ENCODE data around the gene PPP1R18. TPM values are rescaled to one million over a fixed set of nuclear protein-coding genes. Genes with fewer than 3 reads are reported as not detected.

Gene PPP1R18
- total RNA-seq, 1 donor from 2014 or later, result 23.5 TPM

GRCh38 chr6:30644769-30645168 lies 41.7 kb downstream of the PPP1R18 start:
- H3K36me3 ChIP-seq (ENCODE audit: control insufficient read depth in 3 of 3, insufficient read depth in 3 of 3, low read length in 3 of 3), result peaks cover 18 to 36% (median 24%) of the 10 kb centered on the region in 3 donors

GRCh38 chr6:30643656-30644055 lies 42.8 kb downstream of the PPP1R18 start:
- H3K36me3 ChIP-seq (ENCODE audit: control insufficient read depth in 3 of 3, insufficient read depth in 3 of 3, low read length in 3 of 3), result peaks cover 13 to 31% (median 24%) of the 10 kb centered on the region in 3 donors
- no peak overlapping the region for H3K27ac ChIP-seq (ENCODE audit: low read depth, low read length)
- H3K4me1 ChIP-seq (ENCODE audit: control insufficient read depth in 3 of 3, insufficient read depth in 3 of 3, low read length in 3 of 3), result peaks cover 14 to 23% (median 14%) of the 10 kb centered on the region in 3 donors
- no peak overlapping the region for H3K9ac ChIP-seq (ENCODE audit: low read depth in 1 of 3, low read length in 3 of 3)
- H3K9me3 ChIP-seq (ENCODE audit: control insufficient read depth in 3 of 3, low read length in 3 of 3), result no peaks in the 10 kb centered on the region
- no peaks in the 10 kb centered on the region for H3K27me3 ChIP-seq (ENCODE audit: control insufficient read depth in 3 of 3, insufficient read depth in 3 of 3, low read length in 3 of 3)
- no peak overlapping the region for H3K4me3 ChIP-seq (ENCODE audit: low read length in 3 of 3)

More at GRCh38 chr6:30644769-30645168, 41.7 kb downstream of the PPP1R18 start:
- Histone ChIP-seq H3K27me3 (ENCODE audit: control insufficient read depth in 3 of 3, insufficient read depth in 3 of 3, low read length in 3 of 3) (no peaks in the 10 kb centered on the region), H3K4me1 (ENCODE audit: control insufficient read depth in 3 of 3, insufficient read depth in 3 of 3, low read length in 3 of 3) (peaks cover 14 to 23% (median 14%) of the 10 kb centered on the region in 3 donors), H3K4me3 (ENCODE audit: low read length in 3 of 3) (no peak overlapping the region), H3K9ac (ENCODE audit: low read depth in 1 of 3, low read length in 3 of 3) (no peak overlapping the region), H3K9me3 (ENCODE audit: control insufficient read depth in 3 of 3, low read length in 3 of 3) (no peaks in the 10 kb centered on the region), H3K27ac (ENCODE audit: low read depth, low read length) (no peak overlapping the region)

- no peaks in the 10 kb centered on the region for H3K27me3 ChIP-seq (ENCODE audit: control insufficient read depth in 3 of 3, insufficient read depth in 3 of 3, low read length in 3 of 3)
- no peaks in the 10 kb centered on the region for H3K9me3 ChIP-seq (ENCODE audit: control insufficient read depth in 3 of 3, low read length in 3 of 3)
- peaks cover 13 to 31% (median 24%) of the 10 kb centered on the region in 3 donors for H3K36me3 ChIP-seq (ENCODE audit: control insufficient read depth in 3 of 3, insufficient read depth in 3 of 3, low read length in 3 of 3)
- peaks cover 0 to 6% (median 1%) of the 10 kb centered on the region in 3 donors for H3K4me1 ChIP-seq (ENCODE audit: control insufficient read depth in 3 of 3, insufficient read depth in 3 of 3, low read length in 3 of 3)
- no peak overlapping the region for H3K27ac ChIP-seq (ENCODE audit: low read depth, low read length)
- H3K9ac ChIP-seq (ENCODE audit: low read depth in 1 of 3, low read length in 3 of 3), result peak overlapping the region in 1 of 3 donors; percentile 16
- no peak overlapping the region for H3K4me3 ChIP-seq (ENCODE audit: low read length in 3 of 3)
Observed at GRCh38 chr6:30641048-30641447, 45.4 kb downstream of the PPP1R18 start.

- H3K4me3 ChIP-seq (ENCODE audit: low read length in 3 of 3), result no peak overlapping the region
- H3K27ac ChIP-seq (ENCODE audit: low read depth, low read length), result no peak overlapping the region
- no peak overlapping the region for H3K9ac ChIP-seq (ENCODE audit: low read depth in 1 of 3, low read length in 3 of 3)
- no peaks in the 10 kb centered on the region for H3K9me3 ChIP-seq (ENCODE audit: control insufficient read depth in 3 of 3, low read length in 3 of 3)
- H3K27me3 ChIP-seq (ENCODE audit: control insufficient read depth in 3 of 3, insufficient read depth in 3 of 3, low read length in 3 of 3), result no peaks in the 10 kb centered on the region
- peaks cover 0 to 3% (median 0%) of the 10 kb centered on the region in 3 donors for H3K4me1 ChIP-seq (ENCODE audit: control insufficient read depth in 3 of 3, insufficient read depth in 3 of 3, low read length in 3 of 3)
- peaks cover 13 to 31% (median 24%) of the 10 kb centered on the region in 3 donors for H3K36me3 ChIP-seq (ENCODE audit: control insufficient read depth in 3 of 3, insufficient read depth in 3 of 3, low read length in 3 of 3)
Observed at GRCh38 chr6:30640481-30640880, 46.0 kb downstream of the PPP1R18 start.

- no peak overlapping the region for H3K4me3 ChIP-seq (ENCODE audit: low read length in 3 of 3)
- H3K9me3 ChIP-seq (ENCODE audit: control insufficient read depth in 3 of 3, low read length in 3 of 3), result no peaks in the 10 kb centered on the region
- H3K36me3 ChIP-seq (ENCODE audit: control insufficient read depth in 3 of 3, insufficient read depth in 3 of 3, low read length in 3 of 3), result peaks cover 10 to 16% (median 13%) of the 10 kb centered on the region in 3 donors
- H3K27ac ChIP-seq (ENCODE audit: low read depth, low read length), result no peak overlapping the region
- H3K4me1 ChIP-seq (ENCODE audit: control insufficient read depth in 3 of 3, insufficient read depth in 3 of 3, low read length in 3 of 3), result no peaks in the 10 kb centered on the region
- no peak overlapping the region for H3K9ac ChIP-seq (ENCODE audit: low read depth in 1 of 3, low read length in 3 of 3)
- H3K27me3 ChIP-seq (ENCODE audit: control insufficient read depth in 3 of 3, insufficient read depth in 3 of 3, low read length in 3 of 3), result no peaks in the 10 kb centered on the region
Observed at GRCh38 chr6:30635834-30636233, 50.6 kb downstream of the PPP1R18 start.

GRCh38 chr6:30626484-30627366 lies 59.7 kb downstream of the PPP1R18 start, which contains the start of gene ATAT1:
Gene ATAT1, plus strand, starts transcription at chr6:30626874.
- peaks cover 36 to 43% (median 42%) of the 10 kb centered on the region in 3 donors for H3K36me3 ChIP-seq (ENCODE audit: control insufficient read depth in 3 of 3, insufficient read depth in 3 of 3, low read length in 3 of 3)
- H3K27ac ChIP-seq (ENCODE audit: low read depth, low read length), result peak within 1 kb of the TSS; percentile 91
- no peaks in the 10 kb centered on the region for H3K9me3 ChIP-seq (ENCODE audit: control insufficient read depth in 3 of 3, low read length in 3 of 3)
- H3K27me3 ChIP-seq (ENCODE audit: control insufficient read depth in 3 of 3, insufficient read depth in 3 of 3, low read length in 3 of 3), result no peaks in the 10 kb centered on the region
- peaks cover 8 to 15% (median 13%) of the 10 kb centered on the region in 3 donors for H3K4me1 ChIP-seq (ENCODE audit: control insufficient read depth in 3 of 3, insufficient read depth in 3 of 3, low read length in 3 of 3)
- peak within 1 kb of the TSS; percentile 88 to 96 (median 89) for H3K9ac ChIP-seq (ENCODE audit: low read depth in 1 of 3, low read length in 3 of 3)
- peak within 1 kb of the TSS; percentile 82 to 87 (median 83) for H3K4me3 ChIP-seq (ENCODE audit: low read length in 3 of 3)

Small RNA genes within 50 kb of the gene (small RNA-seq; reads per million reads assigned to genes)
- gene RF00019, result not detected

Other genes starting within 250 kb of the PPP1R18 start
- gene HLA-E, start 197.1 kb downstream of the PPP1R18 start, total RNA-seq, result 98.6 TPM
- gene GNL1, start 130.2 kb downstream of the PPP1R18 start, total RNA-seq, result 22.4 TPM
- gene PRR3, start 129.3 kb downstream of the PPP1R18 start, total RNA-seq, result 3.7 TPM
- 21.9 TPM for gene ABCF1, start 115.2 kb downstream of the PPP1R18 start, total RNA-seq
- 20.4 TPM for gene PPP1R10, start 69.4 kb downstream of the PPP1R18 start, total RNA-seq
- 105 TPM for gene MRPS18B, start 68.8 kb downstream of the PPP1R18 start, total RNA-seq
- 2.1 TPM for gene ATAT1, start 59.8 kb downstream of the PPP1R18 start, total RNA-seq
- gene C6orf136, start 39.5 kb downstream of the PPP1R18 start, total RNA-seq, result 9.9 TPM
- gene DHX16, start 13.6 kb downstream of the PPP1R18 start, total RNA-seq, result 23.0 TPM
- 3.7 TPM for gene NRM, start 4.3 kb upstream of the PPP1R18 start, total RNA-seq
- 5.2 TPM for gene MDC1, start 30.6 kb upstream of the PPP1R18 start, total RNA-seq
- 317 TPM for gene TUBB, start 33.7 kb upstream of the PPP1R18 start, total RNA-seq
- gene FLOT1, start 56.0 kb upstream of the PPP1R18 start, total RNA-seq, result 44.9 TPM
- 4.2 TPM for gene IER3, start 57.9 kb upstream of the PPP1R18 start, total RNA-seq
- gene DDR1, start 197.9 kb upstream of the PPP1R18 start, total RNA-seq, result 40.7 TPM
- gene GTF2H4, start 221.6 kb upstream of the PPP1R18 start, total RNA-seq, result 7.3 TPM
- gene VARS2, start 227.6 kb upstream of the PPP1R18 start, total RNA-seq, result 12.5 TPM
- not detected for gene SFTA2, start 245.5 kb upstream of the PPP1R18 start, total RNA-seq